Middle frontal gyrus (tissue), 1 donor: ENCODE results near the gene STPG2.
A peak's percentile ranks its signal among the peaks of the same experiment; 100 is the strongest.

ENCODE experiments used
- DNase-seq: peaks from one replicate; pipeline ENCODE4 v3.0.0-alpha.2; 2015; ENCODE audit warnings: low spot score; ENCODE audit errors: extremely low spot score

Gene STPG2

GRCh38 chr4:98143001-98143899, at the start of gene STPG2:
Gene STPG2 (minus strand): TSS chr4:98143476.
- DNase-seq, result peak; percentile 91

GRCh38 chr4:98185279-98185678, 42.0 kb upstream of the STPG2 start:
- no peak for DNase-seq

- no peak for DNase-seq
Measured at GRCh38 chr4:98181809-98182208, 38.5 kb upstream of the STPG2 start.

- no peak for DNase-seq
Measured at GRCh38 chr4:98179951-98180350, 36.7 kb upstream of the STPG2 start.

- DNase-seq, result no peak
Measured at GRCh38 chr4:98176531-98176930, 33.3 kb upstream of the STPG2 start.

GRCh38 chr4:98170035-98170434, 26.8 kb upstream of the STPG2 start:
- DNase-seq, result no peak

GRCh38 chr4:98166731-98167041, 23.4 kb upstream of the STPG2 start:
- DNase-seq, result no peak

GRCh38 chr4:98166025-98166730, 22.9 kb upstream of the STPG2 start:
- DNase-seq, result no peak

- no peak for DNase-seq
Measured at GRCh38 chr4:98162696-98163095, 19.4 kb upstream of the STPG2 start.

GRCh38 chr4:98151145-98151924, 8.1 kb upstream of the STPG2 start:
- no peak for DNase-seq

- DNase-seq, result no peak
Measured at GRCh38 chr4:98150092-98150761, 7.0 kb upstream of the STPG2 start.

- no peak for DNase-seq
Measured at GRCh38 chr4:98148856-98149255, 5.6 kb upstream of the STPG2 start.

GRCh38 chr4:98126141-98126540, 17.1 kb downstream of the STPG2 start:
- DNase-seq, result no peak

GRCh38 chr4:98125585-98125984, 17.7 kb downstream of the STPG2 start:
- no peak for DNase-seq

GRCh38 chr4:98117363-98117762, 25.9 kb downstream of the STPG2 start:
- no peak for DNase-seq

- DNase-seq, result no peak
Measured at GRCh38 chr4:98113012-98113411, 30.3 kb downstream of the STPG2 start.

GRCh38 chr4:98110929-98111328, 32.3 kb downstream of the STPG2 start:
- no peak for DNase-seq

- DNase-seq, result no peak
Measured at GRCh38 chr4:98110214-98110613, 33.1 kb downstream of the STPG2 start.

GRCh38 chr4:98102660-98103059, 40.6 kb downstream of the STPG2 start:
- DNase-seq, result no peak

- no peak for DNase-seq
Measured at GRCh38 chr4:98101988-98102387, 41.3 kb downstream of the STPG2 start.

GRCh38 chr4:98098764-98099163, 44.5 kb downstream of the STPG2 start:
- no peak for DNase-seq
